Left lung (tissue), 14 donors: ENCODE results near the gene C11orf52. TPM values are rescaled to one million over a fixed set of nuclear protein-coding genes. Genes with fewer than 3 reads are reported as not detected.

Experiments used
- ATAC-seq: fragments of 200-7000 bp; cut with Tn5 transposase; one replicate; pipeline ENCODE4 v1.9.1; 2020; ENCODE audit warnings: moderate library complexity
- DNase-seq, 4 donors: peaks; one replicate each; pipeline ENCODE4 v3.0.0-alpha.2; 2013 to 2020
- H3K27ac ChIP-seq, 2 donors: fragments of 200-600 bp; sonication (generic) in 1 of 2; one replicate each; pipeline versions ENCODE4 v1.5.0 to v1.8.0; 2020 to 2021
- H3K27me3 ChIP-seq, 2 donors: fragments of 200-600 bp; sonication (generic) in 1 of 2; one replicate each; pipeline versions ENCODE4 v1.5.0 to v1.8.0; 2020 to 2021
- H3K36me3 ChIP-seq, 2 donors: fragments of 200-600 bp; sonication (generic) in 1 of 2; one replicate each; pipeline versions ENCODE4 v1.5.0 to v1.8.0; 2020 to 2021
- H3K4me1 ChIP-seq, 2 donors: fragments of 200-600 bp; one replicate each; pipeline ENCODE4 v1.8.0; 2021
- H3K4me3 ChIP-seq, 2 donors: fragments of 200-600 bp; sonication (generic) in 1 of 2; one replicate each; pipeline versions ENCODE4 v1.5.0 to v1.8.0; 2020 to 2021; ENCODE audit warnings: mild to moderate bottlenecking in 1 of 2
- H3K9me3 ChIP-seq, 2 donors: fragments of 200-600 bp; sonication (generic) in 1 of 2; one replicate each; pipeline versions ENCODE4 v1.5.0 to v1.8.0; 2020 to 2021
- intact Hi-C, 2 donors: fragments of 100-400 bp; cut with DNase I; formaldehyde crosslinking; loops; one replicate each; pipeline versions ENCODE4 v1.11.2 to v1.14.2; 2022
- long read RNA-seq, 12 donors: library from polyadenylated mRNA in 2 of 12; unstranded in 2 of 12; transcript quantifications; one replicate each; pipeline ENCODE4 v2.0.0 and lab custom pipeline, GENCODE V29; 2019 to 2026
- polyA plus RNA-seq, 6 donors: library from polyadenylated mRNA; unstranded; fragments of 120-200 nt; gene quantifications; one replicate each; pipeline ENCODE4 v1.2.1, GENCODE V29; 2013; ENCODE audit not compliant: insufficient read length in 6 of 6
- total RNA-seq, 2 donors: library from RNA; stranded (reverse); fragmentation: NEBNext Ultra II Directional; extraction: Animal tissue kit (Norgen Biotek cat#: 25700); gene quantifications; one replicate each; pipeline ENCODE4 v1.2.1, GENCODE V29; 2021
- TF ChIP-seq, protein P1 (sequence below), 2 donors: fragments of 200-600 bp; sonication (generic) in 1 of 2; IDR thresholded peaks; one replicate each; pipeline versions ENCODE4 v1.5.0 to v1.8.0; 2021; ENCODE audit warnings: antibody characterized with exemption in 2 of 2
- donor health status: DM: no; HTN: yes; CAD: no.
- donor health status: DM: no; HTN: no; CAD: no.

Gene C11orf52, protein sequence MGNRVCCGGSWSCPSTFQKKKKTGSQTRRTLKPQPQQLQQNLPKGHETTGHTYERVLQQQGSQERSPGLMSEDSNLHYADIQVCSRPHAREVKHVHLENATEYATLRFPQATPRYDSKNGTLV
- total RNA-seq (10 to 100 TPM in 1 of 2 donors, 1 to 10 TPM in 1; 6.2 to 15.6 TPM), polyA plus RNA-seq (1 to 10 TPM; 5.7 to 9.5 (median 9.1) TPM)
- long read RNA-seq, donor 1, transcript C11orf52-201 (4 exons, 1,141 nt) = major isoform, 9 of 9 reads
- long read RNA-seq, donor 1, partial matches to known transcripts = 0 of 9 reads
- long read RNA-seq, donor 1, other reads (novel, unspliced or antisense) = 0 of 9 reads
- long read RNA-seq, donor 2, partial matches to known transcripts = 0 of 2 reads
- long read RNA-seq, donor 2, other reads (novel, unspliced or antisense) = 0 of 2 reads
- long read RNA-seq, donor 3, partial matches to known transcripts = 0 of 4 reads
- long read RNA-seq, donor 3, other reads (novel, unspliced or antisense) = 0 of 4 reads
- long read RNA-seq, donor 4, transcript C11orf52-201 (4 exons, 1,141 nt) = major isoform, 18 of 20 reads
- long read RNA-seq, donor 4, partial matches to known transcripts = 0 of 20 reads
- long read RNA-seq, donor 4, other reads (novel, unspliced or antisense) = 2 of 20 reads
- long read RNA-seq, donor 5, transcript C11orf52-201 (4 exons, 1,141 nt) = major isoform, 10 of 10 reads
- long read RNA-seq, donor 5, partial matches to known transcripts = 0 of 10 reads
- long read RNA-seq, donor 5, other reads (novel, unspliced or antisense) = 0 of 10 reads
- long read RNA-seq, donor 6, partial matches to known transcripts = 0 of 2 reads
- long read RNA-seq, donor 6, other reads (novel, unspliced or antisense) = 0 of 2 reads
- long read RNA-seq, donor 7, partial matches to known transcripts = 0 of 2 reads
- long read RNA-seq, donor 7, other reads (novel, unspliced or antisense) = 0 of 2 reads
- long read RNA-seq, donor 8, transcript C11orf52-201 (4 exons, 1,141 nt) = major isoform, 6 of 6 reads
- long read RNA-seq, donor 8, partial matches to known transcripts = 0 of 6 reads
- long read RNA-seq, donor 8, other reads (novel, unspliced or antisense) = 0 of 6 reads
- long read RNA-seq, donor 9 = 0 reads
- long read RNA-seq, donor 10, transcript C11orf52-201 (4 exons, 1,141 nt) = major isoform, 16 of 19 reads
- long read RNA-seq, donor 10, partial matches to known transcripts = 0 of 19 reads
- long read RNA-seq, donor 10, other reads (novel, unspliced or antisense) = 0 of 19 reads
- long read RNA-seq, donor 11 = 0 reads
- long read RNA-seq, donor 12, transcript C11orf52-201 (4 exons, 1,141 nt) = major isoform, 8 of 8 reads
- long read RNA-seq, donor 12, partial matches to known transcripts = 0 of 8 reads
- long read RNA-seq, donor 12, other reads (novel, unspliced or antisense) = 0 of 8 reads

DNA sequence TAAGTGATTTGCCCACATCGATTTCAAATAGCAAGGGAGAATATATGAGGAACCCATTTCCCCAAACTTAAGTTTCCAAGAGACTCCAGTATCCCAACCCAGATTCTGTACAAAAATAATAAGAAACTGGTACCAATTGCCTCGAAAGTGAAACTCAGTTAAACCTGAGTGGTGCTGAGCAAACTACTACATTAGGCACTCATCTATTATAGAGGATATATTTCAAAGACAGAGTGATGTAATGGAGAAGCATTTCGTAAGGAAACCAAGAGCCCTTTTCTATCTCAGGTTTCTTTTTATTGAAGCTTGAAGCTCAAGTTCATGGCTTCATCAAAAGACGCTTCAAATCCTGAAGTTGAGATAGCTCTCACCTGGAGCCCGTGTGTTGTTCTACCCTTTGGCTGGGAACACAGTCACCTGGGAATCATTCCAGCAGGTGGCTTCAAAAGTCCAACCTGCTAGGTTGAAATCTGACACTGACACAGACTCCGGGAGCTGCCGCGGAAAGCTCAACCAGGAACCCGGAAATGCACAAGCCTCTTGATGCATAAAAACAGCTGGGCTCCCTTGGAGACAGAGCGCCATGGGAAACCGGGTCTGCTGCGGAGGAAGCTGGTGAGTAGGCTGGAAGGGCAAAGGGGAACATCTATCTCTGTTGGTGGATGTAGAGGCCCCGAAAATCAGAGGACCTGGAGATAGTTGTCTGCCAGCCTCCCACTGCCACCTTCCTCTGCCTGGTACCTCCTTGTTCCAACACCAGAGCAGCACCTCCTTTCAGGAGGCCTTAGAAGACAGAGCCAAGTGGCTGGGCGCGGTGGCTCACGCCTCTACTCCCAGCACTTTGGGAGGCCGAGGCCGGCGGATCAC, at the start of gene C11orf52:
Gene C11orf52, plus strand, starts transcription at position 524 of the 867 bp plus-strand sequence. Its CDS starts 60 bp downstream, at position 584.
- intact Hi-C loops = no loop called here
- H3K27ac ChIP-seq = peak within 1 kb of the TSS; percentile 19 to 83
- TF ChIP-seq, protein P1, sequence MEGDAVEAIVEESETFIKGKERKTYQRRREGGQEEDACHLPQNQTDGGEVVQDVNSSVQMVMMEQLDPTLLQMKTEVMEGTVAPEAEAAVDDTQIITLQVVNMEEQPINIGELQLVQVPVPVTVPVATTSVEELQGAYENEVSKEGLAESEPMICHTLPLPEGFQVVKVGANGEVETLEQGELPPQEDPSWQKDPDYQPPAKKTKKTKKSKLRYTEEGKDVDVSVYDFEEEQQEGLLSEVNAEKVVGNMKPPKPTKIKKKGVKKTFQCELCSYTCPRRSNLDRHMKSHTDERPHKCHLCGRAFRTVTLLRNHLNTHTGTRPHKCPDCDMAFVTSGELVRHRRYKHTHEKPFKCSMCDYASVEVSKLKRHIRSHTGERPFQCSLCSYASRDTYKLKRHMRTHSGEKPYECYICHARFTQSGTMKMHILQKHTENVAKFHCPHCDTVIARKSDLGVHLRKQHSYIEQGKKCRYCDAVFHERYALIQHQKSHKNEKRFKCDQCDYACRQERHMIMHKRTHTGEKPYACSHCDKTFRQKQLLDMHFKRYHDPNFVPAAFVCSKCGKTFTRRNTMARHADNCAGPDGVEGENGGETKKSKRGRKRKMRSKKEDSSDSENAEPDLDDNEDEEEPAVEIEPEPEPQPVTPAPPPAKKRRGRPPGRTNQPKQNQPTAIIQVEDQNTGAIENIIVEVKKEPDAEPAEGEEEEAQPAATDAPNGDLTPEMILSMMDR (IDR thresholded peaks at IDR 0.05) = no peak
- DNase-seq (peak in 3 of 4 donors; percentile 75 to 87 (median 77)), ATAC-seq (peak; percentile 88)
- peak within 1 kb of the TSS; percentile 11 to 18 for H3K4me3 ChIP-seq
- H3K4me1 ChIP-seq = peaks cover 6 to 7% of the 10 kb centered on the region in 2 donors
- peaks cover 0 to 9% of the 10 kb centered on the region in 2 donors for H3K27me3 ChIP-seq
- no peaks in the 10 kb centered on the region for H3K36me3 ChIP-seq
- H3K9me3 ChIP-seq = no peaks in the 10 kb centered on the region

DNA sequence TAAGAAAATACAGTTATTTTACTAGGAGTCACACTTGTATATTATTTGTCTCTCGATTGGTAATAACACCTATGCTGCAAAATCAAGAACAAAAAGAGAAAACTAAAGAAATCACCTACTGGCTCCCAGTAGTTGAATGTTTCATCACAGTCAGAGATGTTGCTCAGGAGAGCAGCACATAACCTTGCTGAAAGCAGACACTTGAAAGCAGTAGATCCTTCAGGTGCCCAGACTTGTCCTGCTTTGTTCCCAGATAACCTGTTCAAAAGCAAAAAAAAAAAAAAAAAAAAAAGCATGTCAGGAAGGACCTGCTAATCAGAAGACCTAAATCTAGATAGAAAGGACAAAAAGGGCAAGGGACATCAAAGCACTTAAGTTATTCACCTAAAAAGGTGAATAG, 48.6 kb upstream of the C11orf52 start:
- ATAC-seq (no peak), DNase-seq (no peak)
- Histone ChIP-seq H3K27me3 (no peaks in the 10 kb centered on the region), H3K36me3 (peaks cover 0 to 29% of the 10 kb centered on the region in 2 donors), H3K27ac (peak overlapping the region; percentile 82 to 88), H3K9me3 (no peaks in the 10 kb centered on the region), H3K4me1 (peaks cover 11 to 17% of the 10 kb centered on the region in 2 donors), H3K4me3 (peak overlapping the region in 1 of 2 donors; percentile 92)
- intact Hi-C loops = loop anchor here in 1 of 2 donors (10.0 kb wide), 1 partner anchor 55 kb away; no protein-coding TSS in a partner anchor
- TF ChIP-seq, protein P1 (IDR thresholded peaks at IDR 0.05) = no peak

DNA sequence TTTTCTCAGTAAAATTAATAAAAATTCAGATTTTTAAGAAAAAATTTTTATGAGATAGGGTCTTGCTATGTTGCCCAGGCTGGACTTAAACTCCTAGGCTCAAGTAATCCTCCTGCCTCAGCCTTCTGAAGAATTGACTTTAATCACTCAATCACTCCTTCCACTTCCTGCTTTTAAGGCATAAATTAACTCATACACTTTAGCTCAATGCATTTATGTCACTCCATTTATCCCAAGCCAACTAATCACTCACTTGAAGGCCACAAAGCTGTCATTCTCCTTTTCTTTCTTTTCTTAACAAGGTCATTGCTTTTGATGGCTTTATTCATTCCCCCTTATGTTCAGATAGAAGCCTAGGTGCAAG, 48.2 kb upstream of the C11orf52 start:
- Histone ChIP-seq H3K4me3 (peak overlapping the region; percentile 79 to 92), H3K27ac (peak overlapping the region; percentile 82 to 88), H3K9me3 (no peaks in the 10 kb centered on the region), H3K36me3 (peaks cover 0 to 29% of the 10 kb centered on the region in 2 donors), H3K27me3 (no peaks in the 10 kb centered on the region), H3K4me1 (peaks cover 11 to 17% of the 10 kb centered on the region in 2 donors)
- ATAC-seq = no peak
- DNase-seq = peak in 1 of 4 donors; percentile 2
- intact Hi-C loops = loop anchor here in 1 of 2 donors (10.0 kb wide), 1 partner anchor 54 kb away; no protein-coding TSS in a partner anchor
- TF ChIP-seq, protein P1 (IDR thresholded peaks at IDR 0.05) = no peak
